Measurements from ENCODE around the gene FXYD4.
A peak's percentile ranks its signal among the peaks of the same experiment; 100 is the strongest.

FXYD4 gene

DNA sequence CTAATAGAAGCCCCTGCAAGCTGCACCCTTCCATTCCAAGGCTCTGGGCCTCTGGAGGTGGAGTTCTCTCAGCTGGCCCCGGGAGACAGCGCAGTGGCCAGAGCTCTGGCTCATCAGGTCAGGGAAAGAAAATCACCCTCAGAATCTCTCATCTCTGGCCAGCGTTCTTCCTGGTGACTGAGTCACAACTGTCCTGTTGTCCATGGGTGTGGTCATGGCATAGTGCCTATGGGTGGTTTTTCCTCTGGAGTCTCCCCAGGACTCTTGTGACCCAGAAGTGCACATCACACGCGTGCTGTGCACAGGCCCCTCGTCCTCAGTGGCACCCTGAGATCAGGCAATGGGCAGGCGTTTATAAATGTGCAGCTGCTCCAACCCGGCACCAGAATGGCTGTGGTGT is 27.4 kb upstream of the FXYD4 start:
- DNase-seq (ENCODE audit: low read depth) = no peak

- DNase-seq (ENCODE audit: low read depth) = no peak
Observed at GRCh38 chr10:43347997-43348396, 23.4 kb upstream of the FXYD4 start.

DNA sequence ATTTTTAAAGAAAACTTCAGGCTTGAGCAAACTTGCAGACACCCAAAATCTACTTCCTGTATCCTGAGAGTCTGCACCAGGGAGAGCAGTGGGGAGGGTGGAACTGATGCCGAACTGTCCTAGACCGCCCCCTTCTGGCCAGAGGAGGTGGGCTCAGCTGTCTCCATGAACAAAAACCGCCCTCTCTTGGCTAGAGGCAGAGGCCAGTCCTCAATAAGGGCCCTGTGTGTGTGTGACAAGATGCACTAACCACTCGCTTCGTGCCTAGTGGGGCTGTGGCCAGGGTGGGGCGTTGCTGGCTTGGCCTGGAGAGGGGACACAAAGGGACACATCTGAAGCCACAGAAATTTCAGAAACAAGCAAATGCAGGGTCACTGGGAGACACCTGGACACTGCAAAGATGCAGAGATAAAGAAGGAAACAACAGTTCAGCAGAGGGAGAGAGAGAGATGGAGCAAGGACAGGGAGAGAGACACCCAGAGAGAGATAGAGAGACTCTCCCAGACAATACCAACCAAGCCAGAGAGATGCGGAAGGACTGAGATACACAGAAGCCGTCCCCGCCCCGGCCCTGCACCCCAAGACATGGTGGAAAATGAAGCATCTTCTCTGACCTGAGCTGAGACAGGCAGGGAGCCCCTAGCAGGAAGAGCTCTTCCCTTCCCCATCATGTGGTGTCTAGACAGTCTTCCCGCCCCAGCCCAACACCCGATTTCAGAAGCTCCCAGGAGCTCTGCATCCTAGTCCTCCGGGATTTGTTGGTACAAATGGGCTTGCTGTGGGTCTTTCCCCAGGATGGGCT is 22.7 kb upstream of the FXYD4 start:
- peak; percentile 63 for DNase-seq (ENCODE audit: low read depth)

GRCh38 chr10:43350156-43350555 is 21.3 kb upstream of the FXYD4 start:
- DNase-seq (ENCODE audit: low read depth) = no peak

DNA sequence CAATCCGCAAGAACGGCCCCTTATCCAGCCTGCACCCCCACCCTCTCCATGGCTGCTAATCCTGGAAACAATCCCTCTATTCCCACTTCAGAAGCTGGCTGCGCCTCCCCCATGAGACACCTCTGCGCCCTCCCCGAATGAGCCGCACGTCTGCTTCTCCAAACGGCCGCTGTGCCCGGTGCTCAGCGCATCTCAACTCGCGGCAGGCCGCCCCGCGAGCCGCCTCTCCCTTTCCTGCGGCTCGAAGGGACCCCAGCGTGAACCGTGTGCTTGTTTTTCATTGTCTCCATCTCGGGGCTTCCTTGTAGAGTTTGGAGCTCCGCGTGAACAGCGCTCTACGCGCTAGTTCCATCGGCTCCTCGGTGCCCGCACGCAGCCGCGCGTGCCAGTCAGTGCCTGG is 20.8 kb upstream of the FXYD4 start:
- DNase-seq (ENCODE audit: low read depth) = no peak

DNA sequence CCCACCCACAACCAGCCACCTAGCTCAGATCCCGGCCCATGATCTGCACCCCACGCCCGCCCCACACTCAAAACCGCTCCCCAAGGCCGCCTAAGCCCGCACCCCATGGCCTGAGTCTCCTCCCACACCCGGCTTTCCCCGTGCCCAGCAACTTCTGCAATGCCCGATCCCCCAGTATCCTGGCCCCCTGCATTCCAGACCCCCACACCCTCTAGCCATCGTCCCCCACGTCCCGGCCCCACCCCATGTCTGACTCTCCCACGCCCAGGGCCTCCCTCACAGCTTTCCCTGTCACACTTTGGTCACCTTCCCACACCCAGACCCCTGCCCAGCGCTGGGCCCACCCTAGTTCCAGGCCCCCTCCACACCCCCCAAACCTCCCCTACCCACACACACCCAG is 20.1 kb upstream of the FXYD4 start:
- no peak for DNase-seq (ENCODE audit: low read depth)

DNA sequence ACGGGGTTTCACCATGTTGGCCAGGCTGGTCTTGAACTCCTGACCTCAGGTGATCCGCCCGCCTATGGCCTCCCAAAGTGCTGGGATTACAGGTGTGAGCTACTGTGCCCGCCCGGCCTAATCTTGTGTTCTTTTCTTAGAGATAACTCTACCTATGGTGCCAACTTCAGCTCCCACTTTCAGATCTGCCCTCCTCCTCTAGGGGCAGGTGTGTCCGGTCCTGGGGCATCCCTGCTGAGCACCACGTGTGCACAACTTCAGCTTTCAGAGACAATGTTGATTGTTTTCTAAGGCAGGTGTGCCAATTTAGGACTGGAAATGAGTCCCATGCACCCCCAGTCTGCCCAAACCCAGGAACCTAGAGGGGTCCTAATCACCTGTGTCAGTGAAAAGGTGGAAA is 18.5 kb upstream of the FXYD4 start:
- DNase-seq (ENCODE audit: low read depth) = no peak

GRCh38 chr10:43353495-43354329 is 17.7 kb upstream of the FXYD4 start:
- DNase-seq (ENCODE audit: low read depth) = no peak

- no peak for DNase-seq (ENCODE audit: low read depth)
Observed at GRCh38 chr10:43354330-43354635, 17.2 kb upstream of the FXYD4 start.

DNA sequence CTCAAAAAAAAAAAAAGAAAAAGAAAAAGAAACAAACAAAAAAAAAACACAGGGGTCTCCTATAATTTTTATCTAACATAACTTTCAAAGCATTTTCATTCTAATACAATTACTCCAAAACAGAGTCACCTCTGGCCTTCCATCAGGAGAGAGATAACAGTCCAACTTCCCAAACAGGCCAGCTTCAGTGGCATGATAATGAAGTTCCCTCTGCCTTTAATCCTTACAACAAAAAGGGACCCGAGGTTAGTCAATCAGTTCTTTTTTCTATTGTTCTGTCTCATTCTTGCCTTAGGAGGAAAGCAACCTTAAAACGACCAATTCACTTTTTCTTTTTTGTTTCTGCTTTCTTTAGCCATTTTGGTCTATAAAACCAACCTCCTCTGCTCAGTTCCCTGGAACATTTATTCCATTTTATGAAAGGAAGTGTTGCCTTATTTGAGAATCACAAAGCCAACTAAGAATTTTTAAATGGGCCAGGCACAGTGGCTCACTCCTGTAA is 16.5 kb upstream of the FXYD4 start:
- DNase-seq (ENCODE audit: low read depth) = no peak

- peak; percentile 14 for DNase-seq (ENCODE audit: low read depth)
Observed at GRCh38 chr10:43355749-43356371, 15.6 kb upstream of the FXYD4 start.

DNA sequence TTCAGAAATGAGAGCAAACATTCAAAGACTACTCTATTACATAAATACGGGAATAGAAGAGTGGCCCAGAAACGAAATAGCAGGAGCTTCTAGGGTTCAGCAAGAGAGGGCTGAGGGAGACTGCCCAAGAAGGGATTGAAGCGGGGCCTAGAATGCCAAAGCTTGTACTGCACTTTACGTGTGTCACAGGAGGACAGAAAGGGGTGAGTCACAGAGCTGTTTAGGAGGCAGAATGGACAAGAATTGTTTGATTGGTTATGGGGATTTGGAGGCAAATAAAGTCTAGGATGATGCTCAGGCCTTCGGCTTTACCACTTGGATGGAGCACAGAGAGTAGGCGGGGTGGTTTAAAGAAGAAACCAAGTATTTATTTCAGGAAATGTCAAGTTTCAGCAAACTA is 11.3 kb upstream of the FXYD4 start:
- no peak for DNase-seq (ENCODE audit: low read depth)

DNA sequence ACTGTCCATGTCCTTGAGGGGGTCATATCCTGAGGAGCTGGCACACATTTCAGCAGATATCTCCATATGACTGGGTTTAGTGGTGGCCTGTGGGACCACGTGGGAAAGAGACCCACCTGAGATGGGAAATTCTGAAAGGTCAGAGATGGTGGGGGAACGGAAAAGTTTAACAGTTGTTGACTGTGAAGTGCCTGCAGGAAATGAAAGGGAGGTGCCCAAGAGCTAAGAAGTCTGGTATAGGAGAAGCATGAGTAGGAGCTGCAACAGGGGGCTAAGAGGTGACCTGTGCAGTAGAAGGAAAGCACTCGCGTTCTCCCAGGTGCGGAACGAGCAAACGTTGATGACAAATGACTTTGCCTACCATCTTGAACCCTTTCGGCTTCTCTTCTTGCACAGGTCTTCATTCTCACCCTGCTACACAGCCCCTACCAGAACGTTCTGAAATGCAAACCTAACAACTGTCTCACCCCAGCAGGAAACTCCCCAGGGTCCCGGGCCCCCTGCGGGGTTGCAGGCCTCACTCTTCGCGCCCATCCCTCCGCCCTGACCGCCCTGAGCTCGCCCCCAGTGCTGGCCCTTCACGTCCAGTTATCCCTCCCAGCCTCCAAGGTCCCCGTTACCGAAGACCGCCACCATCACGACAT is 9.8 kb upstream of the FXYD4 start:
- DNase-seq (ENCODE audit: low read depth) = no peak

DNA sequence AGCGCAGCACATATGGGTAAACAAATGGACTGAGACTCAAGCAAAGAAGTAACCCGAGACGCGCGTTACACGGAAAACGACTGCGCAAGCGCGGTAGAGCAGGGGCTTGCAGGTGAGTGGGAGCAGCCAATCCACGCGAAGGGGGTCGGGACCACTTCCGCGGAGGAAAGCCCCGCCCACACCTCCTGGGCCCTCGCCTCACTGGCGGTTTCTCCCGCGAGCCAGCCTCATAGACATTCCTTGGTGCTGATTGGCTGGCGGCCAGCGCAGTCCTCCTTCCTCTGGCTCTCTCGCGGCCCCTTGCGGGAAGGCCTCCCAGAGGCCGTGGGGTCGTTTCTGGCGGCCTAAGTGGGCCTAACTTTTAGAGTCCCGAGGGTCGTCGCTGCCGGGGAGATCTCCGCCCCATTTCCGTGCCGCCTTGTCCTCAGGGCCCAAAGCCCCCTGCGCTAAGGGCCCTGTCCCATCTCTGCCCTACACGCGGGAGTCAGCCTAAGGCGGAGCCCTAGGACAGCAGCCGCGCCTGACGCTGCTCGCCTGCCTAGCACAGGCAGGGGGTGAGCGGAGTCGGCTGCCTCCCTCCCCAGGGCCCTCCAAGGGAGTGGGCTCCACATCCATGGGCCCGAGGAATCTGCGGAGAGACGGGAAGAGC is 9.1 kb upstream of the FXYD4 start:
- peak; percentile 41 for DNase-seq (ENCODE audit: low read depth)

DNA sequence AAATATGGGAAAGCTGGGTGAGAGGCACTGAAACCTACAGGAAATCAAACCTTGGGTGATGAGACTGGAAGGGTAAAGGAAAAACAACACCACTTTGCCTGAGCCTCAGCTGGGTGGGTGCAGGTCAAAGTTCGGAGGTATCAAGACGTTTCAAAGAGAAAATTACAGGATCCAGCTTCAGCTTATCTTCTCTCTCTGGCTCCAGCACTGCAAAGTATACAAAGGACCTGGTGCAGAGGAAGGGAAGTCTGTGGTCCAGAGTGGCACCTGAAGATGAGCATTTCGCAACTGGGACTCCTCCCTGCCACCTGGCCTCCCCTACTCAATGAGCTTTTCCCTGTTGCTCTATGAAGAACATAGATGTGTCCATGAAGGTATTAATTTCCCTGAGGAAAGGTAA is 6.4 kb upstream of the FXYD4 start:
- DNase-seq (ENCODE audit: low read depth) = no peak

DNA sequence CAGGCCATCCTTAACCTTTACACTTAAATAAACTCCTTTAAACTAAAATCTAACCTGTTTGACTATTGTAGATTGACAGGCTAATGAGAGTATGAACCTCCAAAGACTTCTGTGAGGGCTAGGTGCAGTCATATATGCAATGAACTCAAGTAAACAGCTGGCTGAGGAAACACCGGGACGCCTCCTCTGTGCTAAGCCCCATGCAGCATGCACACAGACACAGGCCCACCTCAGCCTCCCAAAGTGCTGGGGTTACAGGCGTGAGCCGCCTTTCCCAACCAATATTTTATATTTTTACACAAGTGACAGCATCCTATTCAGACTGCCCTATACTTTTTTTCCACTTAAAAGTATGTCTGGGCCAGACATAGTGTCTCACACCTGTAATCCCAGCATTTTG is 1.5 kb upstream of the FXYD4 start:
- DNase-seq (ENCODE audit: low read depth) = no peak

GRCh38 chr10:43370671-43371215 is 693 bp upstream of the FXYD4 start:
- DNase-seq (ENCODE audit: low read depth) = no peak

DNA sequence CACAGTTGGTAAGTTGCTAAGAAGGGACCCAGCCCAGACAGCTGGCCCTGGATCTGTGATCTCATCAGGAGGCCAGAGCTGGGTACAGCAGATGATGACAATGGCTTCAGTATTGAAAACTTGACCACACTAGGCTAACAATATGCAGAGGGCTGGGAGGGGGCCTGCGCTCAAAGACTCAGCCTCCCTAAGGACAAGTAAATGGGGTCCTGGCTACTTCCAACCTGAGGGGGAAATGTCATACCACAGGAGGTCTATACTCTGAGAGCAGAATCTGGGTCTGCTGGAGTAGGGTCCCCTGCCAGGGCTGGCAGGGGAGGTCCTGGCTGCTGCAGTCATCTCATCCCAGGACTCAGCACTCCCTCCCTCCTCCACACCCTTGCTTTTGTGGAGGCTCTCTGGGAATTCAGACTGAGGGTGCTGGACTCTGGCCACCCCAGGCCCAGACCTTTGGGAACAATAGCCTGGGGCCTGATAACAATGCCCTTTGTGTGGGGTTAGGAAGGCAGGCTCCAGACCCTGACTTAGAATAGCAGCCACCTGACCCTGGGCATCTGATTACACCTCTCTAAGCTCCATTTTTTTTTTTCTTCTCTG is 1.4 kb downstream of the FXYD4 start:
- no peak for DNase-seq (ENCODE audit: low read depth)

DNA sequence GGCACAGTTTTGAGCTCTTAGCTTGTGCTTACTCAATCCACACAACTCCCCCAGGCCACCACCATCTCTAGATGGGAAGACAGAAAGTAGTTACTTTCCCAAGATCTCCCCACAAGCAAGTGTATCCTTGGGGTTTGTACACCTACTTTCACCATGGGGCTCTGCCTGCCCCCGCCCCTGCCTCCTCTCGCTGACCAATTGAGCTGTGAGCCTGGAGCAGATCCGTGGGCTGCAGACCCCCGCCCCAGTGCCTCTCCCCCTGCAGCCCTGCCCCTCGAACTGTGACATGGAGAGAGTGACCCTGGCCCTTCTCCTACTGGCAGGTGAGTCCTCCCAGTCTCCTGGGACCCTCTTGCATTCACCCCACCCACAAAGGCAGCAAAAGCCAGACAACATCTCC is 2.0 kb downstream of the FXYD4 start:
- no peak for DNase-seq (ENCODE audit: low read depth)

GRCh38 chr10:43374194-43374593 is 2.8 kb downstream of the FXYD4 start:
- no peak for DNase-seq (ENCODE audit: low read depth)

- DNase-seq (ENCODE audit: low read depth) = no peak
Observed at GRCh38 chr10:43375401-43376020, 4.1 kb downstream of the FXYD4 start.

Measured in stromal cell of bone marrow (primary cell).